Endometrial microvascular endothelial cells (primary cell): ENCODE results near the gene PXDN. TPM values are rescaled to one million over a fixed set of nuclear protein-coding genes. Genes with fewer than 3 reads are reported as not detected.
"Not testable (repeated sequence)": the region's sequence is repeated elsewhere in the genome, so short reads cannot be mapped to it uniquely, and the experiment has no call there.

Experiments
- in situ Hi-C: cut with HindIII; loops from 2 replicates; pipeline ENCODE4 v1.10.0; 2017; ENCODE audit warnings: low sequenced_read_pairs, low pct_unique_long_range_greater_than_20kb; ENCODE audit errors: inconsistent ontology term
- total RNA-seq: library from RNA; depleted of rRNA; stranded (reverse); fragments of >200 nt; gene quantifications from one replicate; pipeline ENCODE4 v1.2.3, GENCODE V29; 2015; ENCODE audit errors: inconsistent ontology term

Gene PXDN
- total RNA-seq, 1 donor from 2014 or later: 246 TPM

- in situ Hi-C loops: no loop called here
Measured at GRCh38 chr2:1746174-1747064, 2.1 kb upstream of the PXDN start.

- in situ Hi-C loops: no loop called here
Measured at GRCh38 chr2:1745171-1746023, 1.1 kb upstream of the PXDN start.

- in situ Hi-C loops: no loop called here
Measured at GRCh38 chr2:1744151-1744445, 217 bp downstream of the PXDN start.

- in situ Hi-C loops: no loop called here
Measured at GRCh38 chr2:1743396-1744150, 742 bp downstream of the PXDN start.

GRCh38 chr2:1742681-1743395 lies 1.5 kb downstream of the PXDN start:
- in situ Hi-C loops: no loop called here

GRCh38 chr2:1742301-1742680 lies 2.0 kb downstream of the PXDN start:
- in situ Hi-C loops: no loop called here

GRCh38 chr2:1741851-1742250 lies 2.5 kb downstream of the PXDN start:
- in situ Hi-C loops: no loop called here

GRCh38 chr2:1740716-1741589 lies 3.4 kb downstream of the PXDN start:
- in situ Hi-C loops: no loop called here

GRCh38 chr2:1739961-1740715 lies 4.2 kb downstream of the PXDN start:
- in situ Hi-C loops: no loop called here

- in situ Hi-C loops: no loop called here
Measured at GRCh38 chr2:1739322-1739957, 4.9 kb downstream of the PXDN start.

- in situ Hi-C loops: no loop called here
Measured at GRCh38 chr2:1738646-1739302, 5.5 kb downstream of the PXDN start.

- in situ Hi-C loops: no loop called here
Measured at GRCh38 chr2:1738163-1738562, 6.2 kb downstream of the PXDN start.

- in situ Hi-C loops: no loop called here
Measured at GRCh38 chr2:1736997-1737480, 7.3 kb downstream of the PXDN start.

- in situ Hi-C loops: no loop called here
Measured at GRCh38 chr2:1736045-1736444, 8.3 kb downstream of the PXDN start.

- in situ Hi-C loops: not testable (repeated sequence)
Measured at GRCh38 chr2:1733298-1733697, 11.0 kb downstream of the PXDN start.
